HG02763 (cell line): ENCODE results near the gene CYP2E1.
"Not testable (repeated sequence)": the region's sequence is repeated elsewhere in the genome, so short reads cannot be mapped to it uniquely, and the experiment has no call there.

Source experiments
- ATAC-seq: cut with Tn5 transposase; IDR thresholded peaks from one replicate; pipeline ENCODE4 v1.9.1; 2021; ENCODE audit warnings: mild to moderate bottlenecking, moderate library complexity; ENCODE audit not compliant: unreplicated experiment

CYP2E1 gene

GRCh38 chr10:133528296-133528844, 1.2 kb downstream of the CYP2E1 start:
- ATAC-seq = no peak

DNA sequence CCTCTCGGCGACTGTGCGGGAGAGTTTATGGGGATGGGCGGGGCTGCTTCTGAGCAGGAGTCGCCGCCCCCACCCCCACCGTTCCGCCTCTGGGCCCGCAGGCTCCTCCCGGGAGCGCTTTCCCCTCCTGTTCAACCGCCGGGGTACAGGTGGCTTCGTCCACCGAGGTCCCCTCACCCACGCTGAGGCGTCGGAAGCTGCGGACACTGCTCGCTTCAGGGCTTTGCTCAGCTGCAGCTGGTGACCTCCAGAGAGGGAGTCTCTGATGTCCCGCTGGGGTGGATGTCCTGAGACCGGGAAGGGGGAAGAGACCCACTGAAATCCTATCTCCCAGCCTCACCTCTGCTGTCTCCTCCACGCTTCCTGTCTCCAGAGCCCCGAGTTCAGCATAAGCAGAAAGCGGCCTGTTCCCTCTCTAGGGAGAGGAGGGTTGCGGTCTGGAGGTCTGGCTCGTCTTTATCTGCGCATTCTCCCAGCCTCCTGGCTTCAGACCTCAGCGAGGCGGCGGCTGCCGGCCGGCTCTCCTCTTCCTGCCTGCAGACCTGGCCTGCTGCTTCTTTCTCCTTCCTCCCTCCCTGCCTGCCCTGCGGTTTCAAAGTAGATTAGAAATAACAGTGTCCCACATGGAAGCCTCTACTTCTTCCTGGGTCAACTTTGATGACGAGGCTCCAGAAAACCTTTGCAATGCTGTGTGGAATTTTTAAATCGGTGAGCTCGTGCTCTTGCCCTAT, 1.8 kb downstream of the CYP2E1 start:
- ATAC-seq = no peak

DNA sequence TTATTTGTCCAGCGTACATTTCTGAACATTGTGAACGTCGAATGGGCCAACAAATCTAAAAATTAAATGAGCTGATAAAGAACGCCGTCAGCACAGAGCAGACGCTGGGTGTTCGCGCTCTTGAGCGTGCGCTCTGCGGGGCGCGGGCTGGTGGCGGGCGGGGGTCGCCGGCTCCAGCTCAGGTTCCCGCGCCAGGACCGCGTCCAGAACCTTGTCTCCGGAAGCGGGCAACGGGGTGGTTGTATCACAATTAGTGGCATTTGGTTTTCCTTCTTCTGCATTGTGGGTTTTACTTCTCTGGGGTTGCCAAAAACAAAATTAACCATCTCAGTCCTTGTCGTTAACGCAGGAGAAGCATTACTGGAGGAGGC, 2.4 kb downstream of the CYP2E1 start:
- ATAC-seq = no peak

- ATAC-seq = no peak
Measured at GRCh38 chr10:133530506-133530905, 3.3 kb downstream of the CYP2E1 start.

- no peak for ATAC-seq
Measured at GRCh38 chr10:133532871-133533270, 5.7 kb downstream of the CYP2E1 start.

DNA sequence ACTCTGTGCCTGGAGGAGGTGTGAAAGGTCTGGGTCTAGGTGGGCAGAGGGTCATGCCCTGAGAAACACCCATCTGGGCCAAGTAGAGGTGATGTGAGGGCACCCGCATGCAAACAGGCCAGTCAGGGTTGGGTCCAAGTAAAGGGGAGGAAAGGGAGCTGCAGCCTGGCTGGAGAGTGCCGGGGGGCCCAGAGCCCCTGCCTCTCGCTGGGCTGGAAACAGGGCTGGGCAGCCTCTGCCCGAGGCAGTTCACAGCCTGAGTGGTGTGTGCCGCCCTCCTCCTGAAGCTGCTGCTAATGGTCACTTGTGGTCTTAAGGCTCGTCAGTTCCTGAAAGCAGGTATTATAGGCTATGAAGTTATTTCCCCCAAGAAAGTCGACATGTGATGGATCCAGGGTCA, 7.3 kb downstream of the CYP2E1 start:
- no peak for ATAC-seq

GRCh38 chr10:133536198-133536597, 9.0 kb downstream of the CYP2E1 start:
- ATAC-seq = no peak

GRCh38 chr10:133537546-133538545, 10.7 kb downstream of the CYP2E1 start:
- no peak for ATAC-seq

DNA sequence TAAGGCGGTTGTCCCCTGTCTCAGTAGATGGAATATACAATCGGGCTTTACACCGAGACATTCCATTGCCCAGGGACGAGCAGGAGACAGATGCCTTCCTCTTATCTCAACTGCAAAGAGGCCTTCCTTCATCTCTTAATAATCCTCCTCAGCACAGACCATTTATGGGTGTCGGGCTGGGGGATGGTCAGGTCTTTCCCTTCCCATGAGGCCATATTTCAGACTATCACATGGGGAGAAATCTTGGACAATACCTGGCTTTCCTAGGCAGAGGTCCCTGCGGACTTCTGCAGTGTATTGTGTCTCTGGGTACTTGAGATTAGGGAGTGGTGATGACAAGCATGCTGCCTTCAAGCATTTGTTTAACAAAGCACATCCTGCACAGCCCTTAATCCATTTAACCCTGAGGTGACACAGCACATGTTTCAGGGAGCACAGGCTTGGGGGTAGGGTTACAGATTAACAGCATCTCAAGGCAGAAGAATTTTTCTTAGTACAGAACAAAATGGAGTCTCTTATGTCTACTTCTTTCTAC, 14.3 kb downstream of the CYP2E1 start:
- not testable (repeated sequence) for ATAC-seq

DNA sequence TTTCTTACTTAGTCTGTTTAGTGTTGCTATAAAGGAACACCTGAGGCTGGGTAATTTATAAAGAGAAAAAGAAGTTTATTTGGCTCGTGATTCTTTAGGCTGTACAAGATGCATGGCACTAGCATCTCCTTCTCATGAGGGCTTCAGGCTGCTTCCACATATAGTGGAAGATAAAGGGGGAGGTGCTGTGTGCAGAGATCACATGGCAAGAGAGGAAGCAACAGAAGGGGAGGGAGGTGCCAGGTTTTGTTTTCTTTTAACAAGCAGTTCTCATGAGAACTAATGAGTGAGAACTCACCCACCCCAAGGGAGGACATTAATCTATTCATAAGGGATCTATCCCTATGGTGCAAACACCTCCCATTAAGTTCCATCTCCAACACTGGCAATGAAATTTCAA, 17.3 kb downstream of the CYP2E1 start:
- no peak for ATAC-seq

- no peak for ATAC-seq
Measured at GRCh38 chr10:133554600-133554999, 27.4 kb downstream of the CYP2E1 start.

- ATAC-seq = no peak
Measured at GRCh38 chr10:133555521-133555920, 28.4 kb downstream of the CYP2E1 start.

DNA sequence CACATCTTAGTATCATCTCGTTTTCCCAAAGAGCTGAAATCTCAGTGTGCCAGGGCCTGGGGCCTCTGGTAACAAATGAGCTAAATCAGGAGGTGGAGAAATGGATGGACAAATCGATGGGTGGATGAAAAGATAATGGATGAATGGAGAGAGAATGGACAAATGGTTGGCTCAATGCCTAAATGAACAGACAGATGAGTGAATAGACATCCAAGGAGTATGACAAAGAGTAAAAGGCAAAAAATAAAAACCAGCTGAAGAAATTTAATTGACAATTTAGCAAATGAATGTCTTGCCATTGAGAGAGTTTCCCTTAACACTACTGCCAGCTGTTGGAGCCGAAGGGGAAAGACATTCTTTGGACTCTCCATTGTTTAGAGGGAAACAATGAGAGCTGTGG, 30.2 kb downstream of the CYP2E1 start:
- ATAC-seq = no peak

- ATAC-seq = no peak
Measured at GRCh38 chr10:133559216-133559615, 32.1 kb downstream of the CYP2E1 start.

GRCh38 chr10:133564816-133565215, 37.7 kb downstream of the CYP2E1 start:
- ATAC-seq = no peak

- no peak for ATAC-seq
Measured at GRCh38 chr10:133565441-133566294, 38.5 kb downstream of the CYP2E1 start, which contains the start of gene SYCE1. Gene SYCE1 (minus strand): TSS chr10:133565583. CDS start chr10:133565529, 54 bp downstream.

- ATAC-seq = no peak
Measured at GRCh38 chr10:133567119-133567518, 40.0 kb downstream of the CYP2E1 start.

GRCh38 chr10:133567609-133568286, 40.6 kb downstream of the CYP2E1 start:
- ATAC-seq = no peak

DNA sequence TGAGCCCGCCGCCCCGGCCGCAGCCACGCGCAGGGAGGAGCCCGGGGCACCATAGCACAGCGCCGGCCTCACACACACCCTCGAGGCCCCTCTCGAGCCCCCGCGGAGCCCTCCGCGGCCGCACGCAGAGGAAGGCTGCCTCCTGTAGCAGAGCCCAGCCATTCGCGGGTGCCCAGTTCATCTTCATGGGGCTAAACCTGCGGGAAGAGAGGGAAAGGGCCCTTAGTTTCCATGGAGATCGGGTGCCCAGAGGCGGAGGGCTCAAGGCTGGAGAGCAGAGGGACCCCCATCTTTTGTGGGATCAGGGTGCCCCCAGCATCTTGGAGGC, 41.1 kb downstream of the CYP2E1 start:
- no peak for ATAC-seq
